Lower leg skin (tissue), 4 donors: Measurements from ENCODE around the gene TREM1. TPM values are rescaled to one million over a fixed set of nuclear protein-coding genes. Genes with fewer than 3 reads are reported as not detected.

Experiments used
- DNase-seq, 2 donors: peaks; one replicate each; pipeline ENCODE4 v3.0.0-alpha.2; 2019; ENCODE audit warnings: low spot score in 2 of 2
- H3K4me3 ChIP-seq: fragments of 200-600 bp; sonication (generic); 2 replicates; pipeline ENCODE4 v1.5.1; 2017; ENCODE audit warnings: mild to moderate bottlenecking, low read depth; ENCODE audit not compliant: poor library complexity, severe bottlenecking
- POLR2A ChIP-seq, 2 donors: fragments of 450-650 bp; IDR thresholded peaks; one replicate each; pipeline ENCODE4 v1.6.1; 2016 to 2017; ENCODE audit warnings: antibody characterized with exemption in 2 of 2, mild to moderate bottlenecking in 1 of 2, moderate library complexity in 1 of 2
- WGBS, 2 donors: methylation state at CpG; one replicate each; pipeline ENCODE4 v1.1.5; 2018; 5-methylcytosine and 5-hydroxymethylcytosine counted together
- intact Hi-C: fragments of 100-400 bp; cut with DNase I; formaldehyde crosslinking; loops from one replicate; pipeline ENCODE4 v1.15.0; 2023; ENCODE audit warnings: low total_unique reads
- total RNA-seq, 4 donors: library from RNA; depleted of rRNA; stranded (reverse); fragments of >200 nt; gene quantifications; one replicate each; pipeline ENCODE4 v1.1.0, GENCODE V29; 2016
- TF ChIP-seq, protein P1 (sequence below), 3 donors: fragments of 450-650 bp; IDR thresholded peaks; one replicate each; pipeline ENCODE4 v1.5.1; 2016; ENCODE audit warnings: antibody characterized with exemption in 3 of 3, mild to moderate bottlenecking in 3 of 3, moderate library complexity in 2 of 3

Gene TREM1
- total RNA-seq, 4 donors from 2014 or later, result 0.49 to 0.83 TPM; not detected in 2

DNA sequence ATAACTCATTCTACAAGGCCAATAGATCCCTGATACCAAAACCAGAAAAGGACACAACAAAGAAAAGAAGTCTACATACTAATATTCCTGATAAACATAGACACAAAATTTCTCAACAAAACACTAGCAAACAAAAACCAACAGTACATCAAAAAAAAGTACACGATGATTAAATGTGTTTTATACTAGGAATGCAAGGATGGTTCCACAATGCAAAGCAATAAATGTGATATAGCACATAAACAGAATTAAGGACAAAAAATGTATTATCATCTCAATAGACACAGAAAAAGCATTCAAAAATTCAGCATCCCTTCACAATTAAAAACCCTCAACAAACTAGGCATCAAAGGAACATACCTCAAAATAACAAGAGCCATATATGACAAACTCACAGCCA, 23.2 kb downstream of the TREM1 start:
- no peak for DNase-seq
- no peak for TF ChIP-seq POLR2A (IDR thresholded peaks at IDR 0.05)
- TF ChIP-seq, protein P1, sequence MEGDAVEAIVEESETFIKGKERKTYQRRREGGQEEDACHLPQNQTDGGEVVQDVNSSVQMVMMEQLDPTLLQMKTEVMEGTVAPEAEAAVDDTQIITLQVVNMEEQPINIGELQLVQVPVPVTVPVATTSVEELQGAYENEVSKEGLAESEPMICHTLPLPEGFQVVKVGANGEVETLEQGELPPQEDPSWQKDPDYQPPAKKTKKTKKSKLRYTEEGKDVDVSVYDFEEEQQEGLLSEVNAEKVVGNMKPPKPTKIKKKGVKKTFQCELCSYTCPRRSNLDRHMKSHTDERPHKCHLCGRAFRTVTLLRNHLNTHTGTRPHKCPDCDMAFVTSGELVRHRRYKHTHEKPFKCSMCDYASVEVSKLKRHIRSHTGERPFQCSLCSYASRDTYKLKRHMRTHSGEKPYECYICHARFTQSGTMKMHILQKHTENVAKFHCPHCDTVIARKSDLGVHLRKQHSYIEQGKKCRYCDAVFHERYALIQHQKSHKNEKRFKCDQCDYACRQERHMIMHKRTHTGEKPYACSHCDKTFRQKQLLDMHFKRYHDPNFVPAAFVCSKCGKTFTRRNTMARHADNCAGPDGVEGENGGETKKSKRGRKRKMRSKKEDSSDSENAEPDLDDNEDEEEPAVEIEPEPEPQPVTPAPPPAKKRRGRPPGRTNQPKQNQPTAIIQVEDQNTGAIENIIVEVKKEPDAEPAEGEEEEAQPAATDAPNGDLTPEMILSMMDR (IDR thresholded peaks at IDR 0.05), result no peak
- no peak overlapping the region for H3K4me3 ChIP-seq
- intact Hi-C loops, result no loop called here
- 97 to 100% methylated on average over 1 of the region's 1 CpG for WGBS, 2 donors

DNA sequence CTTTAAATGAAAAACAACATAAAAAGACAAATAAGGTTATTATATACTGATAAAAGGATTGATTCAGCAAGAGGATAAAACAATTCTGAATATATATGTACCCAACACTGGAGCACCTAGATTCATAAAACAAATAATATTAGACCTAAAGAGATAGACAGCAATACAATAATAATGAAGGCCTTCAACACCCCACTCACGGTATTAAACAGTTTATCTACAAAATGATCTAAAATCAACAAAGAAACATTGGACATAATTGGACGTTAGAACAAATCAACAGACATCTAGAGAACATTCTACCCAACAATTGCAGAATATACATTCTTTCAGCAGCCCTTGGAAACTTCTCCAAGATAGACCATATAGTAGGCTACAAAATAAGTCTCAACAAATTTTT, 24.1 kb downstream of the TREM1 start:
- no peak overlapping the region for H3K4me3 ChIP-seq
- TF ChIP-seq POLR2A (IDR thresholded peaks at IDR 0.05), result no peak
- TF ChIP-seq, protein P1 (IDR thresholded peaks at IDR 0.05), result no peak
- no peak for DNase-seq
- intact Hi-C loops, result no loop called here
- 78 to 85% methylated on average over 2 of the region's 2 CpGs for WGBS, 2 donors

DNA sequence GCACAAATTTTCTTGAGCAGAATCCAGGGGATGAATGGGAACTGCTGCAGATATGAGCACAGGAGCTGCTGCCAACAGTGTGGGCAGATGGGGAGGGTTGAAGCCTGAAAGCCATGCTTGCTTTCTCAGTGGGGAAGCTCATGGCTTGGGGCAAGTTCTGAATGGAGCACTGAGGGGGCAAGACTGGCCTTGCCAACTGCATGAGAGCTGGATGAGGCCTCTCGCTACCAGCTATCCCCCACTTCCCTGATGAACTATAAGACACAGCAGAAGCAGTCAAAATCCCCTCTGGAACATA, 28.3 kb downstream of the TREM1 start:
- WGBS, 2 donors, result 75 to 100% methylated on average over 1 of the region's 1 CpG
- intact Hi-C loops, result no loop called here
- H3K4me3 ChIP-seq, result no peak overlapping the region
- TF ChIP-seq, protein P1 (IDR thresholded peaks at IDR 0.05), result no peak
- TF ChIP-seq POLR2A (IDR thresholded peaks at IDR 0.05), result no peak
- no peak for DNase-seq

DNA sequence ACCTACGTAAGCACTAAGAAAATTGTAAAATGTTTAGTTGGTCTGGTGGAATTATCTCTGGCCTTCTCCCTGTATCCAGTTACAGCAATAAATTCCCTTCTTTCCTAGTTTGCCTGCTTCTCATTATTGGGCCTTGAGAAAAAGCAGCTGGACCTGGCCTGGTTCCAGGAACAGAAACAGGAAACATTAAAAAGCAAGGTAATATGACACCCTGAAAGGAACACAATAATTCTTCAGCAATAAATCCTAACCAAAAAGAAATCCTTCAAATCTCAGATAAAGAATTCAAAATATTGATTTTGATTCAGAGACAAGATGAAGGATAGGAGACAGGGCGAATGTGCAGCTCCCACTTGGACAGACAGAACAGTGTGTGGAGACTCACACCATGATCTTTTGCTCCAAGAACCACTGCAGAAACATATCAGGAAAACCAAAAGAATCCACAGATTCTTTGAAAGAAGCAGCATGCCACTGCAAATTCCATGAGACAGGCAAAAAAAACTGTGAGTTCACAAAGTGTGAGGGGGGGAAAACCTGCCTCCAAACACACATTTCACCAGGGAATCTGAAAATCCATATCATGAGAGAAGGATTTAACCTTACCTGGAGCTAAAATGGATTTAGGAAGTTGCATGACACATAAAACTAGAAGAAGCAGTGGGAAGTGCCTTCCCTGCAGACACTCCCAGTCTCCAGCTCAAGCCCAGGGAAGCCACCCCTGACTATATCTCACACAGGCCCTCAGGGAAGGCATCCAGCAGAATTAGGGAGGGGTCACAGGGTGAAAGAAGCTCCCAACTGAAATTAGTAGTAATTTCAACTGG, 28.9 kb downstream of the TREM1 start:
- H3K4me3 ChIP-seq, result no peak overlapping the region
- 36 to 45% methylated on average over 2 of the region's 2 CpGs for WGBS, 2 donors
- intact Hi-C loops, result no loop called here
- no peak for DNase-seq
- TF ChIP-seq POLR2A (IDR thresholded peaks at IDR 0.05), result no peak
- TF ChIP-seq, protein P1 (IDR thresholded peaks at IDR 0.05), result no peak

DNA sequence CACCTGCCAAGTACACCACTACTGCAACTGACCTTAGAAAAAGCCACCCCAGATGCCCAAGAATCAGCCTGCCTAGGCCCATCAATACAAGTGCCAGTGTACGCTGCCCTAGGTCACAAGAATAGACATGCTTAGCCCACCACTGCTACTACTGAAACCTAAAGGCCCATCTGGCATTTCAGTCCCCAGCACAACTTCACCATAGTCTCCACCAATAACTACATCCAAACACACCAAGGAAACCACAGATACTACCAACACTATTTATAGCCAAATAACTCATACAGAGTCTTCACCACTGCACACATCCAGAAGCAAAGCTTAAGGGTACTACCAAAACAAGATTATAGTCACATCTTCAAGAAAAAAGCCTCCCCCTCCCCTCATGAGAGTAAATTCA, 30.1 kb downstream of the TREM1 start:
- H3K4me3 ChIP-seq, result no peak overlapping the region
- no peak for TF ChIP-seq POLR2A (IDR thresholded peaks at IDR 0.05)
- TF ChIP-seq, protein P1 (IDR thresholded peaks at IDR 0.05), result no peak
- intact Hi-C loops, result no loop called here
- no peak for DNase-seq
- 91 to 100% methylated on average over 1 of the region's 1 CpG for WGBS, 2 donors
